OCI-LY3 (cell line): Measurements from ENCODE around the gene OR10H5.

Experiments used
- EZH2phosphoT487 ChIP-seq: fragments of 200-600 bp; shearing (Covaris generic); IDR thresholded peaks from 2 replicates; pipeline ENCODE4 v1.6.1; 2018; ENCODE audit warnings: antibody characterized with exemption, mixed run types, low read depth
- TF ChIP-seq, protein P1 (sequence below): fragments of 200-600, 300-600 bp; sonication (generic); IDR thresholded peaks from 2 replicates; pipeline ENCODE4 v1.5.1; 2014; ENCODE audit warnings: antibody characterized with exemption, low read length, low read depth

DNA sequence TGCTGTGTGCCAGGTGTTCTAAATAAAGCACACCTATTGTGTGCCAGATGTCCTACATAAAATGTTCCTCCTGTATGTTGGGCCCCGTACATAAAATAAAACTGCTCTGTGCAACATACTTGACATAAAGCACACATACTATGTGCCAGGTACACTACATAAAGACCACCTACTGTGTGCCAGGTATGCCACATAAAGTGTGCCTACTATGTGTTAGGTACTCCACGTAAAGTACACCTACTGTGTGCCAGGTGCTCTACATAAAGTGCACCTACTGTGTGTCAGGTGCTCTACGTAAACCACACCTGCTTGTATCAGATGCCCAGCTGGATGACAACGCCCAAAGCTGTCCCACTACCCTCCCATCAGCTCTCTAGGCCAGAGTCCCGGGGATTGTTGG is 5.8 kb upstream of the OR10H5 start:
- TF ChIP-seq, protein P1, sequence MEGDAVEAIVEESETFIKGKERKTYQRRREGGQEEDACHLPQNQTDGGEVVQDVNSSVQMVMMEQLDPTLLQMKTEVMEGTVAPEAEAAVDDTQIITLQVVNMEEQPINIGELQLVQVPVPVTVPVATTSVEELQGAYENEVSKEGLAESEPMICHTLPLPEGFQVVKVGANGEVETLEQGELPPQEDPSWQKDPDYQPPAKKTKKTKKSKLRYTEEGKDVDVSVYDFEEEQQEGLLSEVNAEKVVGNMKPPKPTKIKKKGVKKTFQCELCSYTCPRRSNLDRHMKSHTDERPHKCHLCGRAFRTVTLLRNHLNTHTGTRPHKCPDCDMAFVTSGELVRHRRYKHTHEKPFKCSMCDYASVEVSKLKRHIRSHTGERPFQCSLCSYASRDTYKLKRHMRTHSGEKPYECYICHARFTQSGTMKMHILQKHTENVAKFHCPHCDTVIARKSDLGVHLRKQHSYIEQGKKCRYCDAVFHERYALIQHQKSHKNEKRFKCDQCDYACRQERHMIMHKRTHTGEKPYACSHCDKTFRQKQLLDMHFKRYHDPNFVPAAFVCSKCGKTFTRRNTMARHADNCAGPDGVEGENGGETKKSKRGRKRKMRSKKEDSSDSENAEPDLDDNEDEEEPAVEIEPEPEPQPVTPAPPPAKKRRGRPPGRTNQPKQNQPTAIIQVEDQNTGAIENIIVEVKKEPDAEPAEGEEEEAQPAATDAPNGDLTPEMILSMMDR = no peak
- TF ChIP-seq EZH2phosphoT487 = no peak
